Measurements from ENCODE around the gene RALGAPA2. TPM values are rescaled to one million over a fixed set of nuclear protein-coding genes. Genes with fewer than 3 reads are reported as not detected.

RALGAPA2 gene
- total and polyA plus RNA-seq, 2 donors (not counting 1 experiment from before 2014, with no cell fraction given): 1.2 to 7.6 TPM

GRCh38 chr20:20505554-20505953 is 206.9 kb downstream of the RALGAPA2 start:
- H3K36me3 ChIP-seq (ENCODE audit: control insufficient read depth, insufficient read depth, low read length): no peaks in the 10 kb centered on the region
- H3K27ac ChIP-seq (ENCODE audit: insufficient read depth, low read length): no peak overlapping the region
- no peaks in the 10 kb centered on the region for H4K20me1 ChIP-seq (ENCODE audit: control insufficient read depth, extremely low read depth, insufficient read depth, low read length)
- no peak for DNase-seq (ENCODE audit: low read depth in 2 of 2)
- H3K9me3 ChIP-seq (ENCODE audit: control insufficient read depth, insufficient read depth, low read depth, low read length): no peaks in the 10 kb centered on the region
- H3K9ac ChIP-seq (ENCODE audit: insufficient read depth, low read length): no peak overlapping the region
- no peaks in the 10 kb centered on the region for H3K27me3 ChIP-seq (ENCODE audit: control insufficient read depth, insufficient read depth, low read length)
- H3K4me1 ChIP-seq (ENCODE audit: control insufficient read depth, extremely low read depth, insufficient read depth, low read length): no peaks in the 10 kb centered on the region
- no peak overlapping the region for H2AFZ ChIP-seq (ENCODE audit: low read length)
- no peak overlapping the region for H3K4me2 ChIP-seq (ENCODE audit: extremely low read depth, insufficient read depth, low read length)
- TF ChIP-seq EZH2 (IDR thresholded peaks at IDR 0.05; ENCODE audit: low read length, missing control alignments): no peak
- TF ChIP-seq, protein P1, sequence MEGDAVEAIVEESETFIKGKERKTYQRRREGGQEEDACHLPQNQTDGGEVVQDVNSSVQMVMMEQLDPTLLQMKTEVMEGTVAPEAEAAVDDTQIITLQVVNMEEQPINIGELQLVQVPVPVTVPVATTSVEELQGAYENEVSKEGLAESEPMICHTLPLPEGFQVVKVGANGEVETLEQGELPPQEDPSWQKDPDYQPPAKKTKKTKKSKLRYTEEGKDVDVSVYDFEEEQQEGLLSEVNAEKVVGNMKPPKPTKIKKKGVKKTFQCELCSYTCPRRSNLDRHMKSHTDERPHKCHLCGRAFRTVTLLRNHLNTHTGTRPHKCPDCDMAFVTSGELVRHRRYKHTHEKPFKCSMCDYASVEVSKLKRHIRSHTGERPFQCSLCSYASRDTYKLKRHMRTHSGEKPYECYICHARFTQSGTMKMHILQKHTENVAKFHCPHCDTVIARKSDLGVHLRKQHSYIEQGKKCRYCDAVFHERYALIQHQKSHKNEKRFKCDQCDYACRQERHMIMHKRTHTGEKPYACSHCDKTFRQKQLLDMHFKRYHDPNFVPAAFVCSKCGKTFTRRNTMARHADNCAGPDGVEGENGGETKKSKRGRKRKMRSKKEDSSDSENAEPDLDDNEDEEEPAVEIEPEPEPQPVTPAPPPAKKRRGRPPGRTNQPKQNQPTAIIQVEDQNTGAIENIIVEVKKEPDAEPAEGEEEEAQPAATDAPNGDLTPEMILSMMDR (conservative IDR thresholded peaks at IDR 0.05 in 1 of 2, IDR thresholded peaks at IDR 0.05 in 1 of 2; ENCODE audit: low read depth in 1 of 2, low read length in 2 of 2): no peak
- H3K4me3 ChIP-seq (replicated peaks in 1 of 4; ENCODE audit: control extremely low read depth in 1 of 4, insufficient read depth in 1 of 4, low read depth in 3 of 4, low read length in 4 of 4): no peak overlapping the region
- H3K79me2 ChIP-seq (ENCODE audit: control insufficient read depth, insufficient read depth, low read length): no peaks in the 10 kb centered on the region

GRCh38 chr20:20503777-20504530 is 208.5 kb downstream of the RALGAPA2 start:
- no peak overlapping the region for H3K27ac ChIP-seq (ENCODE audit: insufficient read depth, low read length)
- no peak overlapping the region for H3K9ac ChIP-seq (ENCODE audit: insufficient read depth, low read length)
- H3K36me3 ChIP-seq (ENCODE audit: control insufficient read depth, insufficient read depth, low read length): no peaks in the 10 kb centered on the region
- H4K20me1 ChIP-seq (ENCODE audit: control insufficient read depth, extremely low read depth, insufficient read depth, low read length): no peaks in the 10 kb centered on the region
- no peaks in the 10 kb centered on the region for H3K9me3 ChIP-seq (ENCODE audit: control insufficient read depth, insufficient read depth, low read depth, low read length)
- H3K4me2 ChIP-seq (ENCODE audit: extremely low read depth, insufficient read depth, low read length): no peak overlapping the region
- H3K4me3 ChIP-seq (replicated peaks in 1 of 4; ENCODE audit: control extremely low read depth in 1 of 4, insufficient read depth in 1 of 4, low read depth in 3 of 4, low read length in 4 of 4): no peak overlapping the region
- no peak overlapping the region for H2AFZ ChIP-seq (ENCODE audit: low read length)
- H3K79me2 ChIP-seq (ENCODE audit: control insufficient read depth, insufficient read depth, low read length): no peaks in the 10 kb centered on the region
- H3K4me1 ChIP-seq (ENCODE audit: control insufficient read depth, extremely low read depth, insufficient read depth, low read length): no peaks in the 10 kb centered on the region
- H3K27me3 ChIP-seq (ENCODE audit: control insufficient read depth, insufficient read depth, low read length): no peaks in the 10 kb centered on the region
- TF ChIP-seq, protein P1 (conservative IDR thresholded peaks at IDR 0.05 in 1 of 2, IDR thresholded peaks at IDR 0.05 in 1 of 2; ENCODE audit: low read depth in 1 of 2, low read length in 2 of 2): no peak
- no peak for TF ChIP-seq EZH2 (IDR thresholded peaks at IDR 0.05; ENCODE audit: low read length, missing control alignments)
- DNase-seq (ENCODE audit: low read depth in 2 of 2): no peak

GRCh38 chr20:20501128-20501527 is 211.3 kb downstream of the RALGAPA2 start:
- H3K79me2 ChIP-seq (ENCODE audit: control insufficient read depth, insufficient read depth, low read length): no peaks in the 10 kb centered on the region
- H3K9ac ChIP-seq (ENCODE audit: insufficient read depth, low read length): no peak overlapping the region
- no peak for TF ChIP-seq EZH2 (IDR thresholded peaks at IDR 0.05; ENCODE audit: low read length, missing control alignments)
- TF ChIP-seq, protein P1 (conservative IDR thresholded peaks at IDR 0.05 in 1 of 2, IDR thresholded peaks at IDR 0.05 in 1 of 2; ENCODE audit: low read depth in 1 of 2, low read length in 2 of 2): no peak
- no peak overlapping the region for H3K4me3 ChIP-seq (replicated peaks in 1 of 4; ENCODE audit: control extremely low read depth in 1 of 4, insufficient read depth in 1 of 4, low read depth in 3 of 4, low read length in 4 of 4)
- H4K20me1 ChIP-seq (ENCODE audit: control insufficient read depth, extremely low read depth, insufficient read depth, low read length): no peaks in the 10 kb centered on the region
- H3K4me2 ChIP-seq (ENCODE audit: extremely low read depth, insufficient read depth, low read length): no peak overlapping the region
- H3K27me3 ChIP-seq (ENCODE audit: control insufficient read depth, insufficient read depth, low read length): no peaks in the 10 kb centered on the region
- no peaks in the 10 kb centered on the region for H3K36me3 ChIP-seq (ENCODE audit: control insufficient read depth, insufficient read depth, low read length)
- DNase-seq (ENCODE audit: low read depth in 2 of 2): no peak
- no peak overlapping the region for H3K27ac ChIP-seq (ENCODE audit: insufficient read depth, low read length)
- no peaks in the 10 kb centered on the region for H3K9me3 ChIP-seq (ENCODE audit: control insufficient read depth, insufficient read depth, low read depth, low read length)
- no peaks in the 10 kb centered on the region for H3K4me1 ChIP-seq (ENCODE audit: control insufficient read depth, extremely low read depth, insufficient read depth, low read length)
- no peak overlapping the region for H2AFZ ChIP-seq (ENCODE audit: low read length)
